ENCODE measurements around the gene USP31. TPM values are rescaled to one million over a fixed set of nuclear protein-coding genes. Genes with fewer than 3 reads are reported as not detected.

Gene USP31
- total RNA-seq, 1 donor from 2014 or later = 21.8 TPM

- peaks cover 4% of the 10 kb centered on the region for H3K4me1 Mint-ChIP-seq (ENCODE audit: low read depth, unreplicated experiment)
- H3K27ac Mint-ChIP-seq (ENCODE audit: unreplicated experiment) = no peak overlapping the region
- H3K27me3 Mint-ChIP-seq (ENCODE audit: unreplicated experiment) = peaks cover 1% of the 10 kb centered on the region
- H3K9me3 Mint-ChIP-seq (ENCODE audit: unreplicated experiment) = no peaks in the 10 kb centered on the region
- H3K4me3 Mint-ChIP-seq (ENCODE audit: unreplicated experiment) = no peak overlapping the region
- DNase-seq = no peak
- H3K36me3 Mint-ChIP-seq (ENCODE audit: unreplicated experiment) = no peaks in the 10 kb centered on the region
- no peak for TF ChIP-seq CTCF (IDR thresholded peaks at IDR 0.05; ENCODE audit: partially characterized antibody, unreplicated experiment)
Measured at GRCh38 chr16:23141959-23142740, 7.1 kb downstream of the USP31 start.

- Mint-ChIP-seq H3K27ac (ENCODE audit: unreplicated experiment) (no peak overlapping the region), H3K4me1 (ENCODE audit: low read depth, unreplicated experiment) (peaks cover 4% of the 10 kb centered on the region), H3K27me3 (ENCODE audit: unreplicated experiment) (peaks cover 1% of the 10 kb centered on the region), H3K9me3 (ENCODE audit: unreplicated experiment) (no peaks in the 10 kb centered on the region), H3K4me3 (ENCODE audit: unreplicated experiment) (no peak overlapping the region), H3K36me3 (ENCODE audit: unreplicated experiment) (no peaks in the 10 kb centered on the region)
- no peak for DNase-seq
- TF ChIP-seq CTCF (IDR thresholded peaks at IDR 0.05; ENCODE audit: partially characterized antibody, unreplicated experiment) = no peak
Measured at GRCh38 chr16:23141500-23141899, 7.8 kb downstream of the USP31 start.

- TF ChIP-seq CTCF (IDR thresholded peaks at IDR 0.05; ENCODE audit: partially characterized antibody, unreplicated experiment) = no peak
- no peak overlapping the region for H3K4me3 Mint-ChIP-seq (ENCODE audit: unreplicated experiment)
- peaks cover 1% of the 10 kb centered on the region for H3K27me3 Mint-ChIP-seq (ENCODE audit: unreplicated experiment)
Measured at GRCh38 chr16:23141033-23141432, 8.2 kb downstream of the USP31 start.

GRCh38 chr16:23140107-23140506 is 9.1 kb downstream of the USP31 start:
- H3K27me3 Mint-ChIP-seq (ENCODE audit: unreplicated experiment) = peaks cover 1% of the 10 kb centered on the region
- DNase-seq = no peak
- no peak overlapping the region for H3K27ac Mint-ChIP-seq (ENCODE audit: unreplicated experiment)
- TF ChIP-seq CTCF (IDR thresholded peaks at IDR 0.05; ENCODE audit: partially characterized antibody, unreplicated experiment) = no peak
- no peaks in the 10 kb centered on the region for H3K36me3 Mint-ChIP-seq (ENCODE audit: unreplicated experiment)
- no peaks in the 10 kb centered on the region for H3K9me3 Mint-ChIP-seq (ENCODE audit: unreplicated experiment)
- peaks cover 4% of the 10 kb centered on the region for H3K4me1 Mint-ChIP-seq (ENCODE audit: low read depth, unreplicated experiment)
- H3K4me3 Mint-ChIP-seq (ENCODE audit: unreplicated experiment) = no peak overlapping the region

More at GRCh38 chr16:23141033-23141432, 8.2 kb downstream of the USP31 start:
- Mint-ChIP-seq H3K27ac (ENCODE audit: unreplicated experiment) (no peak overlapping the region), H3K9me3 (ENCODE audit: unreplicated experiment) (no peaks in the 10 kb centered on the region), H3K4me1 (ENCODE audit: low read depth, unreplicated experiment) (peaks cover 4% of the 10 kb centered on the region), H3K36me3 (ENCODE audit: unreplicated experiment) (no peaks in the 10 kb centered on the region)
- no peak for DNase-seq

GRCh38 chr16:23137818-23138217 is 11.4 kb downstream of the USP31 start:
- no peak for DNase-seq
- H3K9me3 Mint-ChIP-seq (ENCODE audit: unreplicated experiment) = no peaks in the 10 kb centered on the region
- no peaks in the 10 kb centered on the region for H3K36me3 Mint-ChIP-seq (ENCODE audit: unreplicated experiment)
- peaks cover 1% of the 10 kb centered on the region for H3K27me3 Mint-ChIP-seq (ENCODE audit: unreplicated experiment)
- no peak overlapping the region for H3K27ac Mint-ChIP-seq (ENCODE audit: unreplicated experiment)
- H3K4me1 Mint-ChIP-seq (ENCODE audit: low read depth, unreplicated experiment) = peaks cover 6% of the 10 kb centered on the region
- no peak for TF ChIP-seq CTCF (IDR thresholded peaks at IDR 0.05; ENCODE audit: partially characterized antibody, unreplicated experiment)
- no peak overlapping the region for H3K4me3 Mint-ChIP-seq (ENCODE audit: unreplicated experiment)
